GM19099 (cell line): ENCODE measurements around the gene WAPL.
A peak's percentile ranks its signal among the peaks of the same experiment; 100 is the strongest.

Experiments
- POLR2A ChIP-seq: IDR thresholded peaks from 3 replicates; pipeline ENCODE4 v1.6.1; 2011; ENCODE audit warnings: low read depth; ENCODE audit not compliant: insufficient read length; ENCODE audit errors: extremely low read depth

Gene WAPL

GRCh38 chr10:86521678-86522509 lies at the start of gene WAPL:
WAPL (minus strand) TSS chr10:86521792; CDS start chr10:86518069, 3,723 bp downstream.
- TF ChIP-seq POLR2A, result peak; percentile 70

GRCh38 chr10:86569335-86569734 lies 47.7 kb upstream of the WAPL start:
- TF ChIP-seq POLR2A, result no peak

DNA sequence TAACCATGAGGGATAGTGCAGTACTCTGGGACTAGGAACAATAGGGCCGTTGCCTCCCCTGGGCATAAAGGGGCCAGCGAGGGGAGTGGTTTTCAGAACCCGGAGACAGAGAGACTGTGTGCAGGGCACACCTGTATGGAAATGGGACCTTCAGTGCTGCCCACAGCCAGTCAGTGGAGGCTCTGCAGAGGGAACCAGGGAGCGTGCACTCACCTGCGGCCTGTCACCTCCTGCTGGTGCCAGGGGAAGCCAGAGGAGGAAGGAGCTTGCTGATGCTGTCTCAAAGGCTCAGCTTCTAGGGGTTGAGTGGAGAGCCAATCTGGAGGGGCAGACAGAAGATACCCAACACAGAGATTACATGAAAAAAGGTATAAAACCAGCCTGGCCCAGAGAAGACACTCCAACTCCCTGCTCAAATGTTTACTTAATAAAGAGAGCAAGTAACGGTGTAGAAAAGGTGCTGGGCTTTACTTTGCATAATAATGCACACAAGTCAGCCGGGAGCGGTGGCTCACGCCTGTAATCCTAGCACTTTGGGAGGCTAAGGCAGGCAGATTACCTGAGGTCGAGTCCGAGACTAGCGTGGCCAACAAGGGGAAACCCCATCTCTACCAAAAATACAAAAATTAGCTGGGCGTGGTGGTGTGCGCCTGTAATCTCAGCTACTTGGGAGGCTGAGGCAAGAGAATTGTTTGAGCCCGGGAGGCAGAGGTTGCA lies 35.5 kb upstream of the WAPL start:
- TF ChIP-seq POLR2A, result no peak

DNA sequence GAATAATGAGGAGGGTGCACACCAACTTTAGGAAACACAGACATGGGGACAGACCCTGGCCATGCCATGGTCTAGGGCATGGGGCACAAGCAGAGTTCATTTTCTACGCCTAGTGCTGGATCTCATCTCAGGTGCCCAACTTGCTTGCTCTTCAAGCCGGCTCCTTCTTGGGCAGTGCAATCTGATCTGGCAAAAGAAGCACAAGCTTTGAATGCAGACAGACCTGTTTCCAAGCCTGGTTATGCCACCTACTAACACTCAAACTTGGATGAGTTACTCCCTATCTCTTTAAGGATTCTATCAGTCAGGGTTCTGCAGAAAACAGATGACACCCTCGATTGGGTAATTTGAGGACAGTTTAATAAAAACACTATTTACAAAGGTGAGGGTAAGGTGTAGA lies 34.9 kb upstream of the WAPL start:
- TF ChIP-seq POLR2A, result no peak

GRCh38 chr10:86553639-86554038 lies 32.0 kb upstream of the WAPL start:
- no peak for TF ChIP-seq POLR2A

GRCh38 chr10:86553213-86553612 lies 31.6 kb upstream of the WAPL start:
- TF ChIP-seq POLR2A, result no peak

GRCh38 chr10:86547296-86547695 lies 25.7 kb upstream of the WAPL start:
- no peak for TF ChIP-seq POLR2A

DNA sequence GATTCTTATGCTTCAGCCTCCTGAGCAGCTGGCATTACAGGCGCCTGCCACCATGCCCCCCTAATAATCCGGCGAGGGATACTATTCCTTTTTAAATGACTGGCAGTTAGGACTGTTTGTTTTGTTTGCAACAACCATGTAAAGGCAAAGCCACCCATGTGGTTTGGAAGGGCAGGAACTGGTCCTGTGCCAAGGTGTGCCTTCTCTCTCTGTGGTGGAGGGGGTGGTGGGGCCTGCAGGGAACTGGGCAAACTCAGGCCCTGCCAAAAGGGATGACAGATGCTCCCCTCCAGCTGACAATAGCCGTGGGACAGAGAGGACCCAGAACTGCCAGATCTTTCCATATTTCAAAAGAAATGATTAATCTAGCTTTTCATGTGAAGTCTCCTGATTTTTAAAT lies 23.5 kb upstream of the WAPL start:
- no peak for TF ChIP-seq POLR2A

DNA sequence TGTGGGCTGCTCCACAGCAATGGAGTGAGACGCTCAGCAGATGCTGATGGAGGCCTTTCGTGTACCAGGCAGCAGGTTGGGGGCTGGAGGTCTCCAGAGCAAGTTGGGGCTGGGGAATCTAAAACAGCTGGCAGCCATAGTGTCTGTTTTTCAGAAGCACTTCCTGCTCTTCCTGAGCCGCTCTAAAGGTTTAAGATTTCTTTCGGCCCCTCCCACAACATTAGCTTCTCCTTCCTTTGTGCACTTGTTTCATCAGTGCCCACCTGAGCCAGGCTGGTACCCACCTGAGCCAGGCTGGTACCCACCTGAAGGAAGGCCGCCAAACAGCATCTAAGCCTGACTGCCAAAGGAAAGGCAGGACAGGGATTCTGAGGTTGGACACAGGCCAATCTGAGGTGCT lies 18.4 kb upstream of the WAPL start:
- TF ChIP-seq POLR2A, result no peak

- TF ChIP-seq POLR2A, result no peak
Observed at GRCh38 chr10:86538547-86538946, 17.0 kb upstream of the WAPL start.

- no peak for TF ChIP-seq POLR2A
Observed at GRCh38 chr10:86536294-86536861, 14.8 kb upstream of the WAPL start.

DNA sequence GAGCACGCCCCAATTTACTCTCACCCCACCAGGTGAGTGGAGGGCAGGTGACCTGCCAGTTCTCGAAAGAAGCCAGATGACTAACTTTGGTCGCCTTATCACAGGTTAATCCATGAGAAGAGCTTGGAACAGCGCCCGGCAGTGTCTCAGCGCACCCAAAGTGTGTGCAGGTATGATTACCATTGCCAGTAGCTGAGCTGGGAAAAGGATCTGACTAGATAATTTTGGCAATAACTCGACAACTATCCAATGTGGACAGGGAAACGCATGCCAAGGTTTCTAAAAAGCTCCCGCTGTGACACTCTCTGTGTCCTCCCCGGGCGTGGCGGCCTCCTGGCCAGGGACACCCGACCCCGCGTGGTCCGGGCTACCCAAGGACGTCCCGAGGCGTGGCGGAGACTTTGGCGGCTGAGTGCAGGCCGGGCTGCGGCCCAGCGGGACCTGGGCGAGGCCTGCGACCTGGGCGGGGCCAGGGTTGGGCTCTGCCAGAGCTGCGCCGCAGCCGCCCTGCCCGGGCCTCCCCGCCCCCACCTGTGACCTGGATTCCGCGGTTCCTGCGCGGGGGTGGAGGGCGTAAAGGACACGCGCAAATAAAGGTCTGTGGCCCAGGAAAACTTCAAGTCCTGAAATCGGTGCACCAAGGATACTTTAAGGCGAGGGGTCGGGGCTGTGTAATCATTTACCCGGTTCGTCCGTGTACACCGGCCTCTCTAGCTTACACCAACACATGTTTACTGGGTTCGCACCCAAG lies 13.7 kb upstream of the WAPL start:
- TF ChIP-seq POLR2A, result no peak

GRCh38 chr10:86533328-86533727 lies 11.7 kb upstream of the WAPL start:
- no peak for TF ChIP-seq POLR2A

DNA sequence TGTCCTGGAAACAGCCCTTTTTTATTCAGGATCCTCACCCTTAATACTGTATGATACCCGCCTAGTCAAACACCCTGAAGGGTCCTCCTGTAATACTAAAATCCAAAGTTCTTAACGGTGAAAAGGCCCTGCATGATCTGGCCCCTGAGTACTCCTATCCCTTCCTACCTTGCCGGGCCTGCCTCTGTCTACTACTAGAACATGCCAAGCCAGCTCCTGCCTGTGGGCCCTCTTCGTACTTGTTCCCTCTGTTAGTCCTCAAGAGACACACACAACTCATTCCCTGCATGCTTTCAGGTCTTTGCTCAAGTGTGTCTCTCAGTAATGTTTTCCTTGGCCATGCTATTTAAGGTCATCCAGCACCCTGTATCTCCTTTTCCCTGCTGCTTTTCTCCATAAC lies 5.0 kb upstream of the WAPL start:
- TF ChIP-seq POLR2A, result no peak
